Osteoblast (primary cell): ENCODE measurements around the gene GGACT. TPM values are rescaled to one million over a fixed set of nuclear protein-coding genes. Genes with fewer than 3 reads are reported as not detected.

ENCODE experiments used
- DNase-seq: peaks from one replicate; pipeline ENCODE4 v3.0.0; 2011; ENCODE audit warnings: low spot score, mixed read lengths; ENCODE audit not compliant: insufficient read length; ENCODE audit errors: missing footprints
- H2AFZ ChIP-seq: 2 replicates; pipeline ENCODE4 v1.6.0; 2011; ENCODE audit warnings: mild to moderate bottlenecking, low read length
- H3K27ac ChIP-seq: 2 replicates; pipeline ENCODE4 v1.5.1; 2011; ENCODE audit warnings: mild to moderate bottlenecking, low read depth, low read length, moderate library complexity
- H3K27me3 ChIP-seq: 2 replicates; pipeline ENCODE4 v1.6.0; 2012; ENCODE audit warnings: mild to moderate bottlenecking, control low read depth, inconsistent platforms, low read length, moderate library complexity; ENCODE audit not compliant: insufficient read depth
- H3K36me3 ChIP-seq: 2 replicates; pipeline ENCODE4 v1.5.1; 2011; ENCODE audit warnings: mild to moderate bottlenecking, low read length, control low read depth, moderate library complexity; ENCODE audit not compliant: insufficient read depth
- H3K4me1 ChIP-seq: 2 replicates; pipeline ENCODE4 v1.5.1; 2011; ENCODE audit warnings: mild to moderate bottlenecking, low read length, control low read depth, moderate library complexity; ENCODE audit not compliant: insufficient read depth
- H3K4me2 ChIP-seq: 2 replicates; pipeline ENCODE4 v1.6.0; 2011; ENCODE audit warnings: mild to moderate bottlenecking, low read length; ENCODE audit not compliant: insufficient read depth
- H3K4me3 ChIP-seq: fragments of 200-600 bp; sonication (generic); 3 replicates; pipeline ENCODE4 v1.5.1; 2012; ENCODE audit warnings: mild to moderate bottlenecking, low read length, inconsistent platforms; ENCODE audit not compliant: insufficient read depth
- H3K79me2 ChIP-seq: 2 replicates; pipeline ENCODE4 v1.6.0; 2012; ENCODE audit warnings: mild to moderate bottlenecking, low read length, control low read depth, inconsistent platforms; ENCODE audit not compliant: insufficient read depth
- H3K9me3 ChIP-seq: 2 replicates; pipeline ENCODE4 v1.5.1; 2011; ENCODE audit warnings: low read depth, low read length, control low read depth
- H4K20me1 ChIP-seq: 2 replicates; pipeline ENCODE4 v1.6.0; 2012; ENCODE audit warnings: mild to moderate bottlenecking, low read length, control low read depth; ENCODE audit not compliant: insufficient read depth
- CTCF ChIP-seq: IDR thresholded peaks from 2 replicates; pipeline ENCODE4 v1.5.1; 2011; ENCODE audit warnings: mild to moderate bottlenecking, low read depth, low read length, moderate library complexity; ENCODE audit errors: extremely low read depth
- total RNA-seq: library from RNA; depleted of rRNA; stranded (reverse); fragments of >200 nt; gene quantifications from 2 replicates; pipeline ENCODE4 v1.2.3, GENCODE V29; 2012

The GGACT gene
- total RNA-seq, 1 donor, result 7.6 TPM

DNA sequence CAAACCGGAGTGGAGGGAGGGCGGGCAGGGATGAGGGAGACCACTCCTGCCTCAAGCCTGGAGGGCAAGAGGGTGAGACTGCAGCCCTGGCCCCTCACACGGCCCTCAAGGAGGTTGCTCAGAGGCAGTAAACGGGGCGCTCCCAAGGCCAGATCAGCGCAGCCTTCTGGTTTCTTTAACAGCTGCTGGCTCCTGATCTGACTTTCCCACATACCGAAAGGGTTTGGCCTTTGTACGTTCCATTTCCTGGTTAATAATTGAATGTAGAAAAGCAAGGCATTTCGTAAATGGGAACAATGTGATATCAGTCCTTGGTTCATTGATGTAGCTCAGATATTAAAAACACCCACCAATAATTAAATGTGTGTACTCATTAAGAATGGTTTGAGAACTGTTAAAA is 71.5 kb downstream of the GGACT start:
- Histone ChIP-seq H2AFZ (no peak overlapping the region), H3K79me2 (no peaks in the 10 kb centered on the region), H4K20me1 (no peaks in the 10 kb centered on the region), H3K36me3 (no peaks in the 10 kb centered on the region), H3K4me2 (no peak overlapping the region), H3K27me3 (no peaks in the 10 kb centered on the region), H3K4me3 (no peak overlapping the region), H3K9me3 (no peaks in the 10 kb centered on the region), H3K4me1 (peaks cover 9% of the 10 kb centered on the region), H3K27ac (no peak overlapping the region)
- TF ChIP-seq CTCF, result no peak
- no peak for DNase-seq

DNA sequence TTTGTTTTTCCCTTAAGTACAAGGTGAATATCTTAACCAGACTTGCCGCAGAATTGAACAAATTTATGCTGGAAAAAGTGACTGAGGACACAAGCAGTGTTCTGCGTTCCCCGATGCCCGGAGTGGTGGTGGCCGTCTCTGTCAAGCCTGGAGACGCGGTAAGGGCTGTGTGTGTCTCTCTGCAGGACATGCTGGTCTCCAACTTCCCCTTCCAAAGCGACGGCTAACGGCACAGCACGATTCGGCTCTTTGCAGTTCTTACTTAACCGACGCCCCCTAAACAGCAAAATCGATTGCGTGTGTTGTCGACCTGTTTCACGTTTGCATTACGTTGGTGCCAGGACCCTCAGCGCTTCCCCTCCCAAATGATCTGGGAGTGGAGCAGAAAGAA is 73.2 kb downstream of the GGACT start:
- DNase-seq, result no peak
- TF ChIP-seq CTCF, result no peak
- no peaks in the 10 kb centered on the region for H3K9me3 ChIP-seq
- no peaks in the 10 kb centered on the region for H4K20me1 ChIP-seq
- no peak overlapping the region for H3K4me2 ChIP-seq
- H3K27me3 ChIP-seq, result no peaks in the 10 kb centered on the region
- H2AFZ ChIP-seq, result no peak overlapping the region
- H3K27ac ChIP-seq, result no peak overlapping the region
- no peaks in the 10 kb centered on the region for H3K36me3 ChIP-seq
- H3K79me2 ChIP-seq, result no peaks in the 10 kb centered on the region
- no peak overlapping the region for H3K4me3 ChIP-seq
- H3K4me1 ChIP-seq, result peaks cover 9% of the 10 kb centered on the region

DNA sequence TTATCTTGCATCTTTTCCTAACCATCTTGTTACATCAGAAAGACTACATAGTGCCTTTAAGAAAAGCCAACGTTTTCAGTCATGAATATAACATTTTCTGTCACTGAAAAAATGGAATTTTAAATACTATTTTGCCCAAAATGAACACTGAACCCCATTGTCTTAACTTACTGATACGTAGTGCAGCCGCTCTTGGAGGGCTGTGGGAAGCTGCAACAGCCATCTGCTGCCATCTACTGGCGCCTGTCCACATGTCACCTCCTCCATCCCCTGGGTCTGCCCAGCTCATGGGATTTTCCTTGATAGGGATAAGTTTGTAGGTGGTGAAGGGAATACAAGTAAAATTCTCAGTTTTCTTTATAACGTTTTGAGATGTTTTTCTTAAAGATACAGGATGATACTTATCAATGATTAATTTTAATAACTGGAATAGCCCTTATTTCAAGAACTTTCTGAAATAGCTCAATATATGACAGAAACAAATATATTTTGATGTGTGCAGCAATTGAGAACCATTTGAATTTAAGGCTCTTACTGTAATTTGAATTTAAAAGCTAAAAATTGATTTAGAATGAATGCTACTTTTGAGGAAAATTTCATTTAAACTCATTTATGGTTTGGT is 73.7 kb downstream of the GGACT start:
- H3K79me2 ChIP-seq, result no peaks in the 10 kb centered on the region
- H3K4me2 ChIP-seq, result peak overlapping the region; percentile 18
- H4K20me1 ChIP-seq, result no peaks in the 10 kb centered on the region
- no peaks in the 10 kb centered on the region for H3K27me3 ChIP-seq
- H3K4me3 ChIP-seq, result no peak overlapping the region
- H3K4me1 ChIP-seq, result peaks cover 9% of the 10 kb centered on the region
- peak; percentile 98 for DNase-seq
- H3K36me3 ChIP-seq, result no peaks in the 10 kb centered on the region
- peak; percentile 99 for TF ChIP-seq CTCF
- H3K27ac ChIP-seq, result no peak overlapping the region
- H2AFZ ChIP-seq, result no peak overlapping the region
- H3K9me3 ChIP-seq, result no peaks in the 10 kb centered on the region

GRCh38 chr13:100513987-100514670 is 74.5 kb downstream of the GGACT start:
- no peak for TF ChIP-seq CTCF
- Histone ChIP-seq H2AFZ (no peak overlapping the region), H4K20me1 (no peaks in the 10 kb centered on the region), H3K36me3 (no peaks in the 10 kb centered on the region), H3K4me3 (no peak overlapping the region), H3K4me2 (peak overlapping the region; percentile 18), H3K27ac (no peak overlapping the region), H3K27me3 (no peaks in the 10 kb centered on the region), H3K79me2 (no peaks in the 10 kb centered on the region), H3K9me3 (no peaks in the 10 kb centered on the region), H3K4me1 (peaks cover 9% of the 10 kb centered on the region)
- DNase-seq, result peak; percentile 26
